Loucy (cell line): ENCODE results near the gene PTPRN2.
"Not testable (repeated sequence)": the region's sequence is repeated elsewhere in the genome, so short reads cannot be mapped to it uniquely, and the experiment has no call there.

Source experiments
- H2AFZ ChIP-seq: fragments of 200-600 bp; sonication (generic); 2 replicates; pipeline ENCODE4 v1.6.0; 2016; ENCODE audit warnings: antibody characterized with exemption, mild to moderate bottlenecking, low read length, moderate library complexity
- H3F3A ChIP-seq: fragments of 200-600 bp; 2 replicates; pipeline ENCODE4 v1.6.0; 2016; ENCODE audit warnings: antibody characterized with exemption, low read depth, mild to moderate bottlenecking
- H3K27me3 ChIP-seq: fragments of 200-600 bp; sonication (generic); 2 replicates; pipeline ENCODE4 v1.6.1; 2014; ENCODE audit warnings: low read length, mild to moderate bottlenecking; ENCODE audit not compliant: insufficient read depth, poor library complexity, severe bottlenecking
- H3K36me3 ChIP-seq: fragments of 200-600 bp; sonication (generic); 2 replicates; pipeline ENCODE4 v1.6.1; 2016; ENCODE audit warnings: low read length; ENCODE audit not compliant: insufficient read depth
- H3K4me1 ChIP-seq: fragments of 200-600 bp; sonication (generic); 2 replicates; pipeline ENCODE4 v1.5.1; 2014; ENCODE audit warnings: low read length, mild to moderate bottlenecking; ENCODE audit not compliant: insufficient read depth, poor library complexity, severe bottlenecking
- H3K4me2 ChIP-seq: fragments of 200-600 bp; sonication (generic); 2 replicates; pipeline ENCODE4 v1.6.0; 2014; ENCODE audit warnings: antibody characterized with exemption, low read length, low read depth, mild to moderate bottlenecking; ENCODE audit not compliant: poor library complexity, severe bottlenecking
- H3K4me3 ChIP-seq: fragments of 200-600 bp; sonication (generic); 2 replicates; pipeline ENCODE4 v1.5.1; 2014; ENCODE audit warnings: low read length, mild to moderate bottlenecking, mixed read lengths; ENCODE audit not compliant: poor library complexity, severe bottlenecking
- H3K79me2 ChIP-seq: fragments of 200-600 bp; sonication (generic); 2 replicates; pipeline ENCODE4 v1.6.1; 2014; ENCODE audit warnings: low read length; ENCODE audit not compliant: insufficient read depth
- H3K9ac ChIP-seq: fragments of 200-600 bp; sonication (generic); 2 replicates; pipeline ENCODE4 v1.6.0; 2014; ENCODE audit warnings: mild to moderate bottlenecking, low read depth, low read length, moderate library complexity; ENCODE audit not compliant: poor library complexity, severe bottlenecking
- H3K9me2 ChIP-seq: fragments of 200-600 bp; sonication (generic); replicated peaks from 2 replicates; pipeline ENCODE4 v1.6.1; 2016; ENCODE audit warnings: low read depth, low read length, mixed read lengths
- H3K9me3 ChIP-seq: fragments of 200-600 bp; sonication (generic); 2 replicates; pipeline ENCODE4 v1.6.1; 2014; ENCODE audit warnings: mild to moderate bottlenecking, antibody characterized with exemption, low read length, low read depth; ENCODE audit not compliant: insufficient read depth
- H4K20me1 ChIP-seq: fragments of 200-600 bp; sonication (generic); 2 replicates; pipeline ENCODE4 v1.6.0; 2014; ENCODE audit warnings: antibody characterized with exemption, low read length, mild to moderate bottlenecking; ENCODE audit not compliant: insufficient read depth, poor library complexity, severe bottlenecking
- EZH2phosphoT487 ChIP-seq: fragments of 200-600 bp; IDR thresholded peaks from 2 replicates; pipeline ENCODE4 v1.6.1; 2018; ENCODE audit warnings: antibody characterized with exemption, mild to moderate bottlenecking, moderate library complexity, borderline replicate concordance
- TF ChIP-seq, protein P1 (sequence below): fragments of 200-600 bp; sonication (generic); conservative IDR thresholded peaks from 2 replicates; pipeline ENCODE4 v1.5.1; 2014; ENCODE audit warnings: mild to moderate bottlenecking, antibody characterized with exemption, low read length

PTPRN2 gene

DNA sequence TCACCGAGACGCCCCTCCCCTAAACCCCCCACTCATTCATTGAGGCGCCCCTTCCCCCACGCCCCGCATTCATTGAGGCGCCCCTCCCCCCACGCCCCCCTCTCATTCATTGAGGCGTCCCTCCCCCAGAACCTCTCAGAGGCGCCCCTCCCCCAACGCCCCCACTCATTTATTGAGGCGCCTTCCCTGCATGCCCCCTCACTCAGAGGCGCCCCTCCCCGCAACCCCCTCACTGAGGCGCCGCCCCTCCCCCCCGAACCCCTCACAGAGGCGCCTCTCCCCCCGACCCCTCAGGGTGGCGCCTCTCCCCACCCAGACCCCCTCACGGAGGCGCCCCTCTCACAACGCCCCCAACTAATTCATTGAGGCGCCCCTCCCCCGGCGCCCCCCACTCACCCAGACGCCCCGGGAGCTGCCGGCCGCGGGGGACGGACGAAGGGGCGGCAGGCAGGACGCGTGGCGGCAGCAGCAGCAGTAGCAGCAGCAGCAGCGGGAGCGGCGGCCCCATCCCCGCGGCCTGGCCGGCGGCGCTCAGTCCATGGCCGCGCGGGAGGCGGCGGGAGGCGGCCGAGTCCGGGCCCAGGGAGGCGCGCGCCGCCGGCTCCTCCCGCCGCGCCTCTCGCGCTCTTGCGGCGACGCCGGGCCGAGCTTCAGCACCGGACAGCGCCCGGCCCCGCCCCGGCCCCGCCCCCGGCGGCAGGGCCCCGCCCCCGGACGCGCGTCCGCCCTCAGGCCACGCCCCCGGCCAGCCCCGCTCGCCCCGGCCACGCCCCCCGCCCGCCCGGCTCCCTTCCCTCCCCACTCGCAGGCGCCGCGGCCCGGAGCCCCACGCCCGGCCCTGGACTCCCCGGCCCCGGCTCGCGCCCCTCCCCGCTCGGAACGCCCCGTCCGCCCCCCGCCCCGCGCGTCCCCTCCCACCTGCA is at the start of gene PTPRN2:
PTPRN2 (minus strand) TSS at position 662 of the 923 bp plus-strand sequence.
- Histone ChIP-seq H3K79me2 (no peaks in the 10 kb centered on the region), H3K27me3 (no peaks in the 10 kb centered on the region), H3K36me3 (no peaks in the 10 kb centered on the region), H3F3A (no peaks in the 10 kb centered on the region), H3K4me2 (no peak within 1 kb of the TSS), H4K20me1 (no peaks in the 10 kb centered on the region), H3K9me3 (peaks cover 9% of the 10 kb centered on the region; the same call in 1 of the 2 replicates), H3K4me3 (no peak within 1 kb of the TSS), H3K9ac (no peak within 1 kb of the TSS), H3K4me1 (no peaks in the 10 kb centered on the region), H2AFZ (no peak within 1 kb of the TSS), H3K9me2 (no peaks in the 10 kb centered on the region)
- no peak for TF ChIP-seq EZH2phosphoT487
- TF ChIP-seq, protein P1, sequence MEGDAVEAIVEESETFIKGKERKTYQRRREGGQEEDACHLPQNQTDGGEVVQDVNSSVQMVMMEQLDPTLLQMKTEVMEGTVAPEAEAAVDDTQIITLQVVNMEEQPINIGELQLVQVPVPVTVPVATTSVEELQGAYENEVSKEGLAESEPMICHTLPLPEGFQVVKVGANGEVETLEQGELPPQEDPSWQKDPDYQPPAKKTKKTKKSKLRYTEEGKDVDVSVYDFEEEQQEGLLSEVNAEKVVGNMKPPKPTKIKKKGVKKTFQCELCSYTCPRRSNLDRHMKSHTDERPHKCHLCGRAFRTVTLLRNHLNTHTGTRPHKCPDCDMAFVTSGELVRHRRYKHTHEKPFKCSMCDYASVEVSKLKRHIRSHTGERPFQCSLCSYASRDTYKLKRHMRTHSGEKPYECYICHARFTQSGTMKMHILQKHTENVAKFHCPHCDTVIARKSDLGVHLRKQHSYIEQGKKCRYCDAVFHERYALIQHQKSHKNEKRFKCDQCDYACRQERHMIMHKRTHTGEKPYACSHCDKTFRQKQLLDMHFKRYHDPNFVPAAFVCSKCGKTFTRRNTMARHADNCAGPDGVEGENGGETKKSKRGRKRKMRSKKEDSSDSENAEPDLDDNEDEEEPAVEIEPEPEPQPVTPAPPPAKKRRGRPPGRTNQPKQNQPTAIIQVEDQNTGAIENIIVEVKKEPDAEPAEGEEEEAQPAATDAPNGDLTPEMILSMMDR, result no peak

DNA sequence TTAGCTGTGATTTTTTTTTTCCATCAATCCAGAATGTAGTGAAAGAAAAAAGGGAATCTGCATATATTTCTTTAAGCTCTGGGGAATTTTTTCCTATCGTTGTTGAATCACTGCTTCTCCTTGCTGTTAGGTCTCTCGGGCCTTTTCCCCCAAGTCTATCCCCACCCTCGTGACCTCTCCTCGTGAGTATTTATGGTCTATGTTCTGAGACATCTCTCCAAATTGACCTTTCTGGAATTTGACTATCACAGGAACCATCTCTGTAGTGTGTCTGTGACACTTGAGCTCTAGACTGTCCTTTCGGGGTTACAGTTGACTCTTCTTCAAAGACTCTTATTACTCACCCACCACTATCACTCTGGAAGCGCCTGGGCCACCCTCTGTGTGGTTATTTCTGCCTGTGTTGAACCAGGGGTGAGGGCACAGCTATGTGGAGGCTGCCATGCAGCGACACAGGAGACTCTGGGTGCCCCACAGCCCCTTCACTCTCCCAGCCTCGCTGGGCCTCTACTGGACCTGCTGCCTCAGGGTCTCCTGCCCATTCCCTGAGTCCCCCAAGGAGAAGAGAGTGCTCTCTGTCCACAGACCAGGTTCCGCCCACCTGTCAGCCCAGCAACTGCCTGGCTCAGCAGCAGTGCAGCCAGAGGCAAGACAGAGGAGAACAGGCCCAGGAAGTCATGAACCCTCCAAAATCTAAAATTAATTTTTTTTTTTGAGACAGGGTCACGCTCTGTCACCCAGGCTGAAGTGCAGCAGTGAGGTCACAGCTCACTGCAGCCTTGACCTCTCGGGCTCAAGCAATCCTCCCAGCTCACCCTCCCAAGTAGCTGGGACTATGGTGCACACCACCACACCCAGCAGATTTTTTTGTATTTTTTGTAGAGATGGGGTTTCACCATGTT is 45.7 kb upstream of the PTPRN2 start:
- H4K20me1 ChIP-seq, result no peaks in the 10 kb centered on the region
- H3K36me3 ChIP-seq, result peaks cover 43% of the 10 kb centered on the region; the same call in 1 of the 2 replicates
- H3K4me3 ChIP-seq, result no peak overlapping the region
- H3K9me3 ChIP-seq, result no peaks in the 10 kb centered on the region
- H3K27me3 ChIP-seq, result no peaks in the 10 kb centered on the region
- no peaks in the 10 kb centered on the region for H3K4me1 ChIP-seq
- no peak overlapping the region for H3K4me2 ChIP-seq
- no peak overlapping the region for H2AFZ ChIP-seq
- no peaks in the 10 kb centered on the region for H3F3A ChIP-seq
- H3K79me2 ChIP-seq, result no peaks in the 10 kb centered on the region; the same call in 1 of the 2 replicates
- H3K9me2 ChIP-seq, result no peaks in the 10 kb centered on the region
- H3K9ac ChIP-seq, result no peak overlapping the region
- no peak for TF ChIP-seq EZH2phosphoT487
- TF ChIP-seq, protein P1, result no peak

DNA sequence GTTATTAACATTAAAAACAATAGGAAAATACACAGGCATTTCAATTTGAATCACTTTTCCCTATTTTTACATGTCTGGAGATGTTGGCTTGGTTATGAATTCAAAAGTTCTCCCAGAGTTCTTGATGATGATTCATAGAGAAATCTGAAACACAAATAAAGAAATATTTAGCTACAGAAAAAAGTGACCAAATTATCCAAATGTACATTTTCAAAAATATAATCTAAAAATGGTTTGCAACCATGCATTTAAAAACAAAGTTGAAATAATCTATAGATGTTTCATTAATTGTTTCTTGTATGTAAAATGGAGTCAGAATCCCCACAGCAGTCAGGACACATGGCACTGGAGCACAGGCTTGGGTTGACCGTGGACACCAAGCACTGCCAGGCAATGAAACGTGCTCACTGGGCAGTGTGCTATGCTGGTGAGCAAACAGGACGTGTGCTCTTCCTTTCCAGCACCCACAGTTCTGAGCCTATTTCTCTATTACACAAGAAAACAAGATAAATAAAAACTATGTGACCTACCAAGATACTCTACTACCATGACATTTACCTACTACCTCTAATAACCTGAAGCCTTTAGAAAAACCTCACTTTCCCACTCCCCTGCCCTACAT is 44.1 kb upstream of the PTPRN2 start:
- H3K36me3 ChIP-seq, result peaks cover 40% of the 10 kb centered on the region
- no peak overlapping the region for H2AFZ ChIP-seq
- H3K4me1 ChIP-seq, result no peaks in the 10 kb centered on the region
- H4K20me1 ChIP-seq, result no peaks in the 10 kb centered on the region
- TF ChIP-seq, protein P1, result no peak
- TF ChIP-seq EZH2phosphoT487, result no peak
- no peak overlapping the region for H3K4me3 ChIP-seq
- no peaks in the 10 kb centered on the region for H3K27me3 ChIP-seq
- H3K4me2 ChIP-seq, result no peak overlapping the region
- no peaks in the 10 kb centered on the region for H3K79me2 ChIP-seq
- no peaks in the 10 kb centered on the region for H3K9me3 ChIP-seq
- H3F3A ChIP-seq, result no peaks in the 10 kb centered on the region
- H3K9me2 ChIP-seq, result no peaks in the 10 kb centered on the region
- no peak overlapping the region for H3K9ac ChIP-seq

DNA sequence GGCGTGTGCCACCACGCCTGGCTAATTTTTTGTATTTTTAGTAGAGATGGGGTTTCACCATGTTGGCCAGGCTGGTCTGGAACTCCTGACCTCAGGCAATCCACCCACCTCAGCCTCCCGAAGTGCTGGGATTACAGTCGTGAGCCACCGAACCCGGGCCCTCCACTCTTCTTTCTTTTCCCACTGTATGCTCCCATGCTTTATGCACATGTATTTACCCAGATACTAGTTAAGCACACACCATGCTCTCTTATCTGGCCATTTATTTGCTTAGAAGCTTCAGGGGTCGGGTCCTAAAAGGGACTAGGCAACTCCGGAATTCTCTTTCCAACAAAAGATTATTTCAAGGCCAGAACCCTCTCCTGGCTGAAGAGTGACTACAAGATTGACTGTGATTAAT is 38.7 kb upstream of the PTPRN2 start:
- not testable (repeated sequence) for H4K20me1 ChIP-seq, H2AFZ ChIP-seq, H3K27me3 ChIP-seq, H3F3A ChIP-seq, H3K9me3 ChIP-seq, H3K9ac ChIP-seq, H3K4me1 ChIP-seq, H3K9me2 ChIP-seq, H3K4me3 ChIP-seq, H3K4me2 ChIP-seq, H3K79me2 ChIP-seq
- peaks cover 26% of the 10 kb centered on the region for H3K36me3 ChIP-seq
